Measurements from ENCODE around the gene AP4S1.

- no peak for TF ChIP-seq CTCF (IDR thresholded peaks at IDR 0.05 in 4 of 5, conservative IDR thresholded peaks at IDR 0.05 in 1 of 5)
- no peak for TF ChIP-seq POLR2A (IDR thresholded peaks at IDR 0.05)
Measured at GRCh38 chr14:31128601-31129526, 103.4 kb downstream of the AP4S1 start.
